HG03135 (cell line): ENCODE data around the gene ACACA.
"Not testable (repeated sequence)": the region's sequence is repeated elsewhere in the genome, so short reads cannot be mapped to it uniquely, and the experiment has no call there.

ENCODE experiments used
- ATAC-seq: cut with Tn5 transposase; IDR thresholded peaks from one replicate; pipeline ENCODE4 v1.9.1; 2021; ENCODE audit warnings: mild to moderate bottlenecking, moderate library complexity; ENCODE audit not compliant: unreplicated experiment

ACACA gene

GRCh38 chr17:37084372-37084771 is 322.3 kb downstream of the ACACA start:
- no peak for ATAC-seq

GRCh38 chr17:37083456-37083855 is 323.2 kb downstream of the ACACA start:
- no peak for ATAC-seq

- no peak for ATAC-seq
These were observed 323.7 kb downstream of the ACACA start for GRCh38 chr17:37082985-37083384.

GRCh38 chr17:37082311-37082860 is 324.2 kb downstream of the ACACA start:
- ATAC-seq, result no peak

- ATAC-seq, result no peak
These were observed 325.3 kb downstream of the ACACA start for GRCh38 chr17:37081287-37081686.

GRCh38 chr17:37079735-37080134 is 326.9 kb downstream of the ACACA start:
- ATAC-seq, result no peak

GRCh38 chr17:37079065-37079708 is 327.4 kb downstream of the ACACA start:
- ATAC-seq, result no peak

- not testable (repeated sequence) for ATAC-seq
These were observed 333.2 kb downstream of the ACACA start for GRCh38 chr17:37073464-37073863.

GRCh38 chr17:37069087-37069486 is 337.5 kb downstream of the ACACA start:
- no peak for ATAC-seq

GRCh38 chr17:37068266-37068665 is 338.4 kb downstream of the ACACA start:
- no peak for ATAC-seq

GRCh38 chr17:37067555-37068111 is 339.0 kb downstream of the ACACA start:
- no peak for ATAC-seq

- no peak for ATAC-seq
These were observed 340.0 kb downstream of the ACACA start for GRCh38 chr17:37066322-37067255.

GRCh38 chr17:37065486-37066321 is 340.9 kb downstream of the ACACA start:
- no peak for ATAC-seq

- no peak for ATAC-seq
These were observed 341.7 kb downstream of the ACACA start for GRCh38 chr17:37064956-37065355.

GRCh38 chr17:37064206-37064605 is 342.4 kb downstream of the ACACA start:
- no peak for ATAC-seq

GRCh38 chr17:37062021-37062420 is 344.6 kb downstream of the ACACA start:
- no peak for ATAC-seq

- ATAC-seq, result no peak
These were observed 345.7 kb downstream of the ACACA start for GRCh38 chr17:37060928-37061327.

GRCh38 chr17:37060094-37060493 is 346.5 kb downstream of the ACACA start:
- no peak for ATAC-seq

- no peak for ATAC-seq
These were observed 347.1 kb downstream of the ACACA start for GRCh38 chr17:37059493-37059892.

- no peak for ATAC-seq
These were observed 350.0 kb downstream of the ACACA start for GRCh38 chr17:37056622-37057021.

GRCh38 chr17:37054894-37055293 is 351.7 kb downstream of the ACACA start:
- ATAC-seq, result no peak
